GM20000 (cell line): ENCODE results near the gene BICDL1.

Source experiments
- DNase-seq: peaks from one replicate; pipeline ENCODE4 v3.0.0; 2012; ENCODE audit warnings: low spot score
- TF ChIP-seq, protein P1 (sequence below): IDR thresholded peaks from 2 replicates; pipeline ENCODE4 v1.5.1; 2012; ENCODE audit warnings: mild to moderate bottlenecking, control low read depth; ENCODE audit errors: extremely low read depth, missing control alignments

BICDL1 gene

DNA sequence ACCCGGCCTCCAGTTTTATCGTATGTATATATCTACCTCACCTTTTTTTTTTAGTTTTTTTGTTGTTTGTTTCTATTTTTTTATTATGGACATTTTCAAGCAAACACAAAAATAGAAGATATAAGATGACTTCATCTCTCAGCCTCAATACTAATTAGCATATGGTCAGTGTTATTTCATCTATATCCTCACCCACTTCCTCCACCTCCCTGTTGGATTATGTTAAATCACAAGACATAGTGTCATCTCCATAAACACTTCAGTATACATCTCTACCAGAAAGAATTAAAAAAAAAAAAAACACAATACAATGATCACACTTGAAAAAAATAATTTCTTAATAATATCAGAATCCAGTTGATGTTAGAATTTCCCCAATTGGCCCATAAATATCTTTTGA is 92.6 kb downstream of the BICDL1 start:
- no peak for DNase-seq
- TF ChIP-seq, protein P1, sequence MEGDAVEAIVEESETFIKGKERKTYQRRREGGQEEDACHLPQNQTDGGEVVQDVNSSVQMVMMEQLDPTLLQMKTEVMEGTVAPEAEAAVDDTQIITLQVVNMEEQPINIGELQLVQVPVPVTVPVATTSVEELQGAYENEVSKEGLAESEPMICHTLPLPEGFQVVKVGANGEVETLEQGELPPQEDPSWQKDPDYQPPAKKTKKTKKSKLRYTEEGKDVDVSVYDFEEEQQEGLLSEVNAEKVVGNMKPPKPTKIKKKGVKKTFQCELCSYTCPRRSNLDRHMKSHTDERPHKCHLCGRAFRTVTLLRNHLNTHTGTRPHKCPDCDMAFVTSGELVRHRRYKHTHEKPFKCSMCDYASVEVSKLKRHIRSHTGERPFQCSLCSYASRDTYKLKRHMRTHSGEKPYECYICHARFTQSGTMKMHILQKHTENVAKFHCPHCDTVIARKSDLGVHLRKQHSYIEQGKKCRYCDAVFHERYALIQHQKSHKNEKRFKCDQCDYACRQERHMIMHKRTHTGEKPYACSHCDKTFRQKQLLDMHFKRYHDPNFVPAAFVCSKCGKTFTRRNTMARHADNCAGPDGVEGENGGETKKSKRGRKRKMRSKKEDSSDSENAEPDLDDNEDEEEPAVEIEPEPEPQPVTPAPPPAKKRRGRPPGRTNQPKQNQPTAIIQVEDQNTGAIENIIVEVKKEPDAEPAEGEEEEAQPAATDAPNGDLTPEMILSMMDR, result no peak

DNA sequence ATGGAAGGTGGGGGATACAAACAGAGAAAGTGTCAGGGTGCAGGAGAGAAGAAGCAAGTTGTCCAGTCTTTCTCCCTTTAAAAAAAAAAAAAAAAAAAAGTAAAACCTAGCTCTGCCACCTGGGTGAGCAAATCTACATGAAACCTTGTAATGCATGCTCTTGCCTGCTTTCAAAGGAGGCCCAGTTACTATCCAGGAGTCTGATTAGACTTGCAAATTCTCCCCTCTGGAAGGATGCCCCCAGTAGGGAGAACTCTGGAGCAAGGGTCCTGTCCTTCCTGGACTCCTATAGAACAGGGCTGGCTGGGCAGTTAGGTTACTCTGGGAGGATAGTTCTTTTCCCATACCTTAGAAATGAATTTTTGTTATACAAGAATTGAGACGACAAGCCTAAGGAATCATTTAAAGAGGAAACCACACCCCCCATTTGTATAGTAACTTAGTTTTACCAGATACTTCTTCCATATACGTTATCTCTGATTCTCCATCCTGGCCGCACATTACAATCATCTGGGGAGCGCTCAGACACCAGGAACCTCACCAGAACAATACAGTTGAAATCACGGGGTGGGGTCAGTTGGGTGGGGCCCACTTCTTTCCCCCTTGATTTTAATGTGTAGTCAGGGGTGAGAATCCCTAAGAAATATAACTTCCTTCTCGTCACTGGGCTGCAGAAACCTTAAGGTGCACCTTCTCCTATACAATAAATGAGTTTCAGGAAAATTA is 97.0 kb downstream of the BICDL1 start:
- TF ChIP-seq, protein P1, result no peak
- no peak for DNase-seq

DNA sequence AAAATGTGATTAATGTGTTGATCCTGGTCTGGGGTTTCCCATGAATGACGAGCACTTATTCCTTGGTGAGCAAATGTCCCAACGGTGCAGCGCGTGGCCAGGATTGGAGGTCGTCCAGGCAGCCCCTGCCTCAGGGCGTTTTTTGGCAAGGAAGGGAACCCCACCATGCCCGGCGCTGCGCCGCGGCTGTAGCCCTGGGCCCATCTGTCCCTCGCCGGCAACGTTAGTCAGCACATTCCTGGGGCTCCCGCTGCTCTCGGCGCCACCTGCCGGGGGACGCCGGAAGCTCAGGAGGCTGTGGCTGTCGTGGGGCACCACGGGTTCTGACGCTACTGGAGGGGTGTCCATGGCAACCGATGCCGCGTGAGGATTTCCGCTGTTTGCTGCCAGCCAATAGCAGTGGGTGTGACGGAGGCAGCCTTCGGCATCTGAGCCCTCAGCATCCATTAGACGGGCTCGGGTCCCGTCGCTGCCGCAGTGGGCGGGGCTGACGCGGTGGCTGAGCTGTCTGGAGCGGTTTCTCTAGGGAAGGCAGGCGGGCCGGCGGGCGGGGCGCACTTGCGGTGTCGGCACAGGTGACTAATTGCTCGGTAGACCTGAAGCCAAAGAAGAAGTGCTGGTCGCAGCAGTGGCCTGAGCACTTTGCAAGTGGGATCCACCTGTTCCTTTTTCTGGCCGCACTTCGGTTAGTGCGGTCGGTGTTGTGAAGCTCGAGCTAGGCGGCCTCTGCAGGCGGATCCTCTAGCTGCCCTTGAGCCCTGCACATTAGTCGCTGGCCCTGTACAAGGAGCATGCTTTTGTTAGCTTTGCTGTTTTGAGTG is 98.0 kb downstream of the BICDL1 start:
- peak; percentile 98 for DNase-seq

DNA sequence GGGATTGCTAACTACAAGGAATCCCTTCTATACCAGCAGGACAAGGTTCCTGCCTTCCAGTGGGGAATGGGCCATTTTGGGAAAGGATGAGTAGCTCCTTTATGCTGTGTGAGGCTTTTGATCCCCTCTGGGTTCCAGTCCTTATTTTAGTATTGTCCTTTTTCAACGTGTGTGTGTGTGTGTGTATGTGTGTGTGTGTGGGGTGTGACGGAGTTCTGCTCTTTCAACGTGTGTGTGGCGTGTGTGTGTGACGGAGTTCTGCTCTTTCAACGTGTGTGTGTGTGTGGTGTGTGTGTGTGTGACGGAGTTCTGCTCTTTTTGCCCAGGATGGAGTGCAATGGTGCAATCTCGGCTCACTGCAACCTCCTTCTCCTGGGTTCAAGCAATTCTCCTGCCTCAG is 100.1 kb downstream of the BICDL1 start:
- DNase-seq, result no peak
- TF ChIP-seq, protein P1, result no peak

More for the DNA sequence above, 98.0 kb downstream of the BICDL1 start:
- TF ChIP-seq, protein P1, result peak; percentile 98

DNA sequence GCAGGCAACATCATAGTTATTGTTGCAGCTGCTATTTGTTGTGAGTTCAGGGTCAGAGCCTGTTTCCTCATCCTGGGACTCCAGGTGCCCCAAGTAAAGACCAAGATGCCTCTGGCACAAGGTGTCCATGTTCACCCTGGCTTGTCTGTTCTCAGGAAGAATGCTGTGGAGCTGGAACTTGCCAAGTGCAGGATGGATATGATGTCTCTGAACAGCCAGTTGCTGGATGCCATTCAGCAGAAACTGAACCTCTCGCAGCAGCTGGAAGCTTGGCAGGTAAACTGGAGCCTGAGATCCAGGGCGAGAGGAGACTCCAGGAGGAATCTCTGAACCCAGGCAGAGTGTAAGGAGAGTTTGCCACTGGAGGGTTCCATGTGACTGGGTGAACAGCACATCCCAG is 100.8 kb downstream of the BICDL1 start:
- no peak for DNase-seq

DNA sequence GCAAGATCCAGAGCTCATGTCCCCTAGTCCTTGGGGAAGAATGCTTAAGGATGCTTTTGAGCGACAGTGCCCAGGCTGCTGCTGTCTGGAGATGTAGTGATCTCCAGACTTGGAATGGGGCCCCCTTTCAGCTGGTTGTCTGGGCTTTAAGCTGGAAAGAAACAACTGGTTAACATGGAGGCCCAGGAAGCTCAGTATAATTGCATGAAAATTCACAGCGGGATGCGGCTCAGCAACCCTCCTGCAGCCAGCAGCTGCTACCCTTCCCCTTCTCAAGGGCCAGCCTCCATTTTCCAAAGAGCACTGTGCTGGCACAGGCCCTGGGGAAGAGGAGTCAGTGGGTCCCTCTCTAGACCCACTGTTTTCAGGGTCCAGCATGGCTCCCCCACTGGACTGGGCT is 101.2 kb downstream of the BICDL1 start:
- DNase-seq, result no peak
- TF ChIP-seq, protein P1, result no peak

More for the DNA sequence above, 100.8 kb downstream of the BICDL1 start:
- TF ChIP-seq, protein P1, result no peak

DNA sequence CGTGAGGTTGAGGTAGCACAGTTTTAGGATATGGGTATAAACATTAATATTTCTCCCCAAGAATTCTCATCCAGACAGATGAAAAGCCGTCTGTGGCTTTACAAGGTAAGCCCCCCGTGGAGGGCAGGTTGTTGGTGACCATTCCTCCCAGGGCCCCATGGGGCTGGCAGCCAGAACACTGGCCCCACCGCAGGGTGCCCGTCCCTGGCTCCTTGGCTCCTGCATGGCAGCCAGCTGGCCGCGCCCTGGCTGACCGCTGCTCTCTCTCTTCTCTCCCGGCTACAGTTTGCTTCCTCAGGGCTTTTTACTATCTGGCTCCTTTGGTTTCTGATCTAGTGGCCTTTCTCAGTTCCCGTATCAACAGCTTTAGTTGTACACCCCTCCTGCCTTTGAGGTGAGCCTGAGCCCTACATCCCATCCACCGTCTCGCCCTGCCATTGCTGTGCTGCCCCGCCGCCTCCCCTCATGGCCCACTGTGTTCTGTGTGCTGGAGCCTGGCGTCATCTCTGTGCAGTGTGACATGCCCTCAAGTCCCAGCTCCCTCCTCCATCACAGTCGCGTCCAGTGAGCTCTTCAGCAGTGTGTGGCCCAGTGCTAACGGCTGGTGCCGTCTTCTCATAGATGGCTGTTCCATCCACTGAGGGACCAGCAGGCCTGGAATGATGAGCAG is 101.7 kb downstream of the BICDL1 start:
- TF ChIP-seq, protein P1, result no peak

More for the DNA sequence above, 101.7 kb downstream of the BICDL1 start:
- DNase-seq, result no peak
